M059J (cell line): ENCODE results near the gene ORC5. TPM values are rescaled to one million over a fixed set of nuclear protein-coding genes. Genes with fewer than 3 reads are reported as not detected.
"Not testable (repeated sequence)": the region's sequence is repeated elsewhere in the genome, so short reads cannot be mapped to it uniquely, and the experiment has no call there.

Experiments used
- DNase-seq: peaks from one replicate; pipeline ENCODE4 v3.0.0-alpha.2; 2012; ENCODE audit warnings: low read depth
- total RNA-seq: library from RNA; depleted of rRNA; stranded (reverse); fragments of >200 nt; shearing (Covaris generic); gene quantifications from 2 replicates; pipeline ENCODE4 v1.2.3, GENCODE V29; 2014

Gene ORC5
- total RNA-seq, 1 experiment from 2014 or later, result 55.6 TPM

DNA sequence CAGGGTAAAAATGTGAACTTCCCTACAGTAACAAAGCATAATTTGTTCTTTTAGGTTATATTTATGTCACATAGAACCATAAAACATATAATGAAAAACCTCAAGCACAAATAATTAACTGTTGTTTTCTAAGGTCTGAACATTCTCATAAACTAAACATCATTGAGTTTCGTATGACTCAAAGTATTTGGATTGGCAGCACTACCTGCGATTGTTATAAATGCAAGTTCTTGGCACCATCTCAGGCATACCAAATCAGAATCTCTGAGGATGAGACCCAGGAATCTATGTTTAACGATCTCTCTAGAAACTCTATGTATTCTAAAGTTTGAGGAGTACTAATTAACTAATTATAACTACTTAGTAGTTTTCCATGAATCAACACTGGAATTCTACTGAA is 22.5 kb downstream of the ORC5 start:
- DNase-seq, result peak; percentile 36

DNA sequence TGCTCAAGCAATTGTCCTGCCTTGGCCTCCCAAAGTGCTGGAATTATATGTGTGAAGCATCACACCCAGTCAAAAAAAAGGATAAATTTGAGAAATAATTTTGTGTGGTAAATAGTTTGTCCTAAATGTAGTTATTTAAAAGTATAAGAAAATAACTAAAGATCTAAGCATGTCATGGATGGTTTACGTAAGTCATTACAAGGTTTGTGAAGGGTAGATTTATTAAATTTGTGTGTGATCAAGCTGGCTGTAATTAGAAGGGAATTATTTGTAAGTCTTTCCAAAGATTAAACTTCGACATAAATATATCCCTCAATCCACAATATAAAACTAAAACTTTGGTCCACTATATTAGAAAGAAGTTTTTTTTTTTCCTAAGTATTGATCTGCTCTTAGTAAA is 28.6 kb downstream of the ORC5 start:
- DNase-seq, result peak; percentile 19

DNA sequence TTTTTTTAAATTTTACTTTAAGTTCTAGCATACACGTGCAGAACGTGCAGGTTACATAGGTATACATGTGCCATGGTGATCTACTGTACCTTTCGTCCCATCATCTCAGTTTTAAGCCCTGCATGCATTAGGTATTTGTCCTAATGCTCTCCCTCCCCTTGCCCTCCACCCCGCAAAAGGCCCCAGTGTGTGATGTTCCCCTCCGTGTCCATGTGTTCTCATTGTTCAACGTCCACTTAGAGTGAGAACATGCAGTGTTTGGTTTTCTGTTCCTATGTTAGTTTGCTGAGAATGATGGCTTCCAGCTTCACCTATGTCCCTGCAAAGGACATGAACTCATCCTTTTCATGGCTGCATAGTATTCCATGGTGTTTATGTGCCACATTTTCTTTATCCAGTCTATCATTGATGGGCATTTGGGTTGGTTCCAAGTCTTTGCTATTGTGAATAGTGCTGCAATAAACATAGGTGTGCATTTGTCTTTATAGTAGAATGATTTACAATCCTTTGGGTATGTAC is 30.2 kb downstream of the ORC5 start:
- DNase-seq, result not testable (repeated sequence)

DNA sequence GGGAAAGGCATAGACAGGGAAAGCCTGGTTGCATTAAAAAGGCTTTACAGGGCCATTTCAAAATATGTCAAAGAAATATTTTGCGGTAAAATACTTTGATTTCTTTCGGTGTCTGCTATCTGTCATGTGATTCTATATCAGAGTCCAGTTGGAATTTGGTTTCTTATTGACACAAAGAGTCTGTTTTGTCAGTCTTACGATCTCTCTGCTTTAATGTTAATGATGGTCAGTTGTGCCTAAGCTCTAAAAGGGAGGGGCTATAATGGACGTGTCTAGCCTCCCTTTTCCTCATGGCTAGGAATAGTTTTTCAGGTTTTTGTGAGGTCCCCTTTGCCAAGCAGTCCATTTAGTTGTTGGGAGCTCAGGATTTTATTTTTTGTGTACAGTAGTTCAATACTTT is 31.5 kb downstream of the ORC5 start:
- DNase-seq, result no peak

GRCh38 chr7:104175361-104175984 is 32.3 kb downstream of the ORC5 start:
- DNase-seq, result no peak

- no peak for DNase-seq
These were observed 33.0 kb downstream of the ORC5 start for GRCh38 chr7:104174798-104175197.

GRCh38 chr7:104162081-104162480 is 45.7 kb downstream of the ORC5 start:
- DNase-seq, result no peak

DNA sequence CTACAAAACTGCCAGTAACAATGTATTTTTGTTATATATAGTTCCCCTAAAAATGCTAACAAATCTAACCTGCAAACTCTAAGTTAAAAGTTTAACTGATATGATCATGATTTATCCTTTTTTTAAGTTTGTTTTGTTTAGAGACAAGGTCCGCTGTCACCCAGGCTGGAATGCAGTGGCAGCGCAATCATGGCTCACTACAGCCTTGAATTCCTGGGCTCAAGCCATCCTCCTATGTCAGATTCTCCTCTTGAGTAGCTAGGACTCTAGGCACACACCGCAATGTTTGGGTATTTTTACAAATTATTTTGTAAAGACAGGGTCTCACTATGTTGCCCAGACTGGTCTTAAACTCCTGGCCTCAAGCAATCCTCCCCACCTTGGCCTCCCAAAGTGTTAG is 46.6 kb downstream of the ORC5 start:
- DNase-seq, result no peak

- peak; percentile 20 for DNase-seq
These were observed 47.4 kb downstream of the ORC5 start for GRCh38 chr7:104160375-104160774.

GRCh38 chr7:104156842-104157277 is 51.0 kb downstream of the ORC5 start:
- peak; percentile 32 for DNase-seq

DNA sequence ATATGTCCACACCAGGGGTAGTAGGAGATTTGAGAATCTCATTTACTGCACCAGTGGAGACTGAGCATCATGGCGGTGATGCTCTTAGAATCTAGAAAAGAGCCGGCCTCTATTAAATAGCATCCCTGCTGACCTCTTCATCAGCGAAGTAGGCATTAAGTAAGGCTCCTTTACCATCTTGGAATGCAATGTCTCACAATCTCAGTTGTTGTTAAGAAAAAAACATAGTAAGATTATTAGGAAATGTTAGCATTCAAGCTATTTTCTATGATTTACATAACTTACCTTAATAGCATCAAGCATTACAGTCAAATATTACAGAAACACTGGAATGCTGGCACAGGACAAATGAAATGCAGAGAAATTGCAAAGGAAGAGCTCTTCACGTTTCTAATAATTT is 54.5 kb downstream of the ORC5 start:
- DNase-seq, result no peak

DNA sequence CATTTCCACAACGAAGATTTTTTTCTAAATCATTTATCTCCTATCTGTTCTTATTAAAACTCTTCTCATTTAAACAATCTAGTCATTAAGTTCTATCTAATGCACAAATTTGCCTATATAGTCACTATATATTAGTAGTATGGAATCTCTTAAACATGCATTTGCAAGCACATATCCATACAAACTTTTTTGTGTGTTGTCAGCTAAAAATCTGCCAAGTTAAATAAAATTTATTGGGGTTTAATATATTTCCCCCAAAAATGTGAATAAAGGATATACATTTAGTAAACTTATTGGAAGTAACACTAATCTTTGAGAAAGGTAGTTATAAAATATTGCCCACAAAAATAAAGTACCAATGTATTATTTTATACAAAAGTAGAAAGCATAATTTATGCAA is 55.3 kb downstream of the ORC5 start:
- no peak for DNase-seq

DNA sequence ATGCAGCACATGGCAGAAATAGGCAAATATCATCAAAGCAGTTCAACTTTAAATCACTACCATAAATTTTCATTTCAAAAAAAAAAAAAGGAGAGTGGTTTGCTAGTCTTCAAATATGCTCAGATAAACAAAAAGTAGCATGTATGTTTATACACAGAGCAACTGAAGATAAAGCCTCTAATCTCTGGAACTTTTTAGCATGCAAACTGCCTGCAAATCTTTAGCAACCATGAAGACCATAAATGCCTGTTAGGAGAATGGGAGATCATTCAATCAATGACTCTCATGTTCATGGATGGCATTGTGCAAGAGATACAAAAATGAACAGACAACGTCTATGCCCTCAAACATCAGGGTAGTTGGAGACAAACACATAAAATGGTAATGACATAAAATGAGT is 57.3 kb downstream of the ORC5 start:
- no peak for DNase-seq

DNA sequence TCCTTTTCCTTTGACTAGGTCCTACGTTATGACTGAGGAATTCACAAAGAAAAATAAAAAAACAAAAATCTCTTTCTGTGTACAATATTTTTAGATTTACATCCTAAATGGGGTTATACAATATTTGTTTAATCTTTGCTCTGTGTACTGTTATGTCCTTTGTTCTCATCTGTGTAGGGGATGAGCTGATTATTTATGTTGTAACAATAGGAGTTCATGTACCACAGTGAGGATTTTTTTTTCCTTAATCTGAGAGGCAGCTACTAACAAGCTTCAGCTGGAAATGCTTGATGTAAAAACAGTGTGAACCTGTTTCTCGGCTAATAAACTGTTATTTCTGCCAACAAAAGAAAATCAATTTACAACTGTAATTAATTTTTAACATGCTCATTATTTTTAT is 58.0 kb downstream of the ORC5 start:
- DNase-seq, result no peak

GRCh38 chr7:104142147-104142546 is 65.7 kb downstream of the ORC5 start:
- DNase-seq, result peak; percentile 8

DNA sequence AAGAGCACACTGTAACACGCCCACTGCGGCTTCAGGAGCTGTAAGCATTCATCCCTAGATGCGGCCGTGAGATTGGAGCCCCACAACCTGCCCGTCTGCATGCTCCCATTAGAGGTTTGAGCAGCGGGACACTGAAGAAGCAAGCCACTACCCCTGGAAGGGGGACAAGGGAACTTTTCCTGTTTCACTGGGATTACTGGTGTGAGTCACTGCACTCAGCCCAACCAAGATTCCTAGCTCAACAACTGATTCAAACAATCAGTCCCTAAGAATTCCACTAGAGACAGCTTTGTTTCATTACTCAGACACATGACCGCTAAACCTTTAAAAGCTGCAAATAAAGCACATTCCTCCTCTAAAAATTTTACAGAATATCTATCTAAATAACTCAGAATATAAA is 69.8 kb downstream of the ORC5 start:
- DNase-seq, result peak; percentile 76

GRCh38 chr7:104137511-104137910 is 70.3 kb downstream of the ORC5 start:
- no peak for DNase-seq

DNA sequence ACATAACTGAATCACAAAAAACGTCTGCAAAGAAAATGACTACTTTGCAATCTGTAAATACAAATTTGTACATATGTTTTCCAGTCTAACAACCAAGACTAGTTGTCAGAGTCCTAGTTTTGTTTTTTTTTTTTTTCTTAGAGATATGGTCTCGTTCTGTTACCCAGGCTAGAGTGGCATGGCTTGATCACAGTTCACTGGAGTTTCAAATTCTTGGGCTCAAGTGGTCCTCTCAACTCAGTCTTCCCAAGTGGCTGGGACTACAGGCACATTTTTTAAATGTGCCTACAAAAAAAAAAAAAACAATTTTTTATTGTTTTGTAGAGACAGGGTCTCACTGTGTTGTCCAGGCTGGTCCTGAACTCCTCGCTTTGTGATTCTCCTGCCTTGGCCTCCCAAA is 70.8 kb downstream of the ORC5 start:
- no peak for DNase-seq

GRCh38 chr7:104136561-104136960 is 71.3 kb downstream of the ORC5 start:
- no peak for DNase-seq

- no peak for DNase-seq
These were observed 71.9 kb downstream of the ORC5 start for GRCh38 chr7:104135760-104136558.

GRCh38 chr7:104133238-104133637 is 74.6 kb downstream of the ORC5 start:
- no peak for DNase-seq

DNA sequence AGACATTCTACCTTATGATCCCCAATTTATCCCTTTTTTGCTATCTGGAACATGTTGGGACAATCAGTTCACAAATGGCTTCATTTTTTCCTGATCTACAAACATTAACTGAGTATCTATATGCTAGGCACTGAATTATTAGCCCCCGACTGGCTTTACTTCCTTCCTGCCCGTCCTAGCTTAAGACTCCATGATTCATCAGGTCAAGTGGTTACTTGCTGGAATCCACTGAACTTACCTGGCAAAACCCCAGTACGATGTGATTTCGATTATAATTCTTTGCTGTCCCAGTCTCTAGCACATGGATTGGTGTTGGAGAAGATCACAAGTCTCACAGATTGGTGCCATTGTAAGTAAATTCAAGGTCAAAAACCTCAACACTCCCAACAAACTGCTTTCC is 77.1 kb downstream of the ORC5 start:
- DNase-seq, result peak; percentile 15

DNA sequence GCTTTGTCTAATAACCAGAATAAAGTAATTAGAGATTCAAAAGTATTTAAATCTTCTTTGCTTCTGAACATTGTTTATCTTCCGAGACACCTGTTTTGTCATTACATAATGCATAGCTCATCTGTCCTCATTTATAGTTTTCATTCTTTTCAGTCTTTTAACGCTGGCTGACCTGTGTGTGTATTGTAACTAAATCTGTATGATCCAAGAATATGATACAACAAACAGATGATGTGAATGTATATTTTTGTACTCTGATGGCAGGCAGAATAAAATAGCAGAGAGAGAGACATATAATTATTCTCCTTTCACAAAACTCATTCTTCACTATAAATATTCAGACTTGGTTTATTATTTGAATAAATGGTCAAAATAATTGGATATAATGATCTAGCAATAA is 80.6 kb downstream of the ORC5 start:
- no peak for DNase-seq
